Left colon (tissue), 2 donors: ENCODE data around the gene SPG21. TPM values are rescaled to one million over a fixed set of nuclear protein-coding genes. Genes with fewer than 3 reads are reported as not detected.
"Not testable (repeated sequence)": the region's sequence is repeated elsewhere in the genome, so short reads cannot be mapped to it uniquely, and the experiment has no call there.

Experiments
- ATAC-seq: fragments of 200-7000 bp; cut with Tn5 transposase; one replicate; pipeline ENCODE4 v1.9.1; 2020; ENCODE audit warnings: mild to moderate bottlenecking, moderate library complexity
- DNase-seq, 2 donors: peaks; one replicate each; pipeline ENCODE4 v3.0.0-alpha.2; 2020
- intact Hi-C, 2 donors: fragments of 100-400 bp; cut with DNase I in 1 of 2; cut with micrococcal nuclease in 1 of 2; formaldehyde crosslinking; loops; one replicate each; pipeline versions ENCODE4 v1.11.2 to v1.14.0; 2022; cut with DNase I, micrococcal nuclease
- long read RNA-seq: library from polyadenylated mRNA; unstranded; transcript quantifications from one replicate; pipeline ENCODE4 v2.0.0, GENCODE V29; 2021
- total RNA-seq, 2 donors: library from RNA; stranded (reverse); fragmentation: NEBNext Ultra II Directional; extraction: Animal tissue kit (Norgen Biotek cat#: 25700); gene quantifications; one replicate each; pipeline ENCODE4 v1.2.1, GENCODE V29; 2021
- donor health status: DM: no; HTN: no; CAD: no.
- donor health status: DM: yes; HTN: yes; CAD: no.

Gene SPG21, protein sequence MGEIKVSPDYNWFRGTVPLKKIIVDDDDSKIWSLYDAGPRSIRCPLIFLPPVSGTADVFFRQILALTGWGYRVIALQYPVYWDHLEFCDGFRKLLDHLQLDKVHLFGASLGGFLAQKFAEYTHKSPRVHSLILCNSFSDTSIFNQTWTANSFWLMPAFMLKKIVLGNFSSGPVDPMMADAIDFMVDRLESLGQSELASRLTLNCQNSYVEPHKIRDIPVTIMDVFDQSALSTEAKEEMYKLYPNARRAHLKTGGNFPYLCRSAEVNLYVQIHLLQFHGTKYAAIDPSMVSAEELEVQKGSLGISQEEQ
- 10 to 100 TPM; 51.5 to 63.5 TPM for total RNA-seq
- long read RNA-seq, transcript SPG21-201 (9 exons, 1,822 nt) = major isoform, 93 of 123 reads
- long read RNA-seq, partial matches to known transcripts = 7 of 123 reads
- long read RNA-seq, other reads (novel, unspliced or antisense) = 18 of 123 reads

GRCh38 chr15:64989416-64990167 is at the start of gene SPG21:
Gene SPG21, minus strand, starts transcription at chr15:64989914. Its CDS starts 6,345 bp downstream, at chr15:64983569.
- peak; percentile 89 for ATAC-seq
- intact Hi-C loops = no loop called here

GRCh38 chr15:65038836-65039235 is 49.1 kb upstream of the SPG21 start:
- intact Hi-C loops = no loop called here
- DNase-seq = no peak

More at GRCh38 chr15:64989416-64990167, at the start of gene SPG21:
- peak; percentile 93 to 95 for DNase-seq

DNA sequence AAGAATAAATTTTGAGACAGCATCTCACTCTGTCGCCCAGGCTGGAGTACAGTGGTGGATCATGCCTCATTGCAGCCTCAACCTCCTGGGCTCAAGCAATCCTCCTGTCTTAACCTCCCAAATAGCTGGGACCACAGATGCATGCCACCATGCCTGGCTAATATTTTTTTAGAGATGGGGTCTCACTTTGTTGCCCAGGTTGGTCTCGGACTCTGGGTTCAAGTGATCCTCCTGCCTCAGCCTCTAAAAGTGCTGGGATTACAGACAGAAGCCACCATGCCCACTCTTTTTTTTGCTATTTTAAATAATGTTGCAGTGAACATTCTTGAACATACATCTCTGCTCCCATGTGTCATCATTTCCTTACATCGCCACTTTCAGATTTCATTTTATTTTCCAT is 48.7 kb upstream of the SPG21 start:
- intact Hi-C loops = no loop called here
- ATAC-seq = no peak
- no peak for DNase-seq

More at GRCh38 chr15:65038836-65039235, 49.1 kb upstream of the SPG21 start:
- no peak for ATAC-seq

- intact Hi-C loops = no loop called here
- peak; percentile 59 for ATAC-seq
- DNase-seq = no peak
Measured at GRCh38 chr15:65037309-65037708, 47.6 kb upstream of the SPG21 start.

GRCh38 chr15:65034719-65035118 is 45.0 kb upstream of the SPG21 start:
- ATAC-seq = no peak
- intact Hi-C loops = no loop called here

DNA sequence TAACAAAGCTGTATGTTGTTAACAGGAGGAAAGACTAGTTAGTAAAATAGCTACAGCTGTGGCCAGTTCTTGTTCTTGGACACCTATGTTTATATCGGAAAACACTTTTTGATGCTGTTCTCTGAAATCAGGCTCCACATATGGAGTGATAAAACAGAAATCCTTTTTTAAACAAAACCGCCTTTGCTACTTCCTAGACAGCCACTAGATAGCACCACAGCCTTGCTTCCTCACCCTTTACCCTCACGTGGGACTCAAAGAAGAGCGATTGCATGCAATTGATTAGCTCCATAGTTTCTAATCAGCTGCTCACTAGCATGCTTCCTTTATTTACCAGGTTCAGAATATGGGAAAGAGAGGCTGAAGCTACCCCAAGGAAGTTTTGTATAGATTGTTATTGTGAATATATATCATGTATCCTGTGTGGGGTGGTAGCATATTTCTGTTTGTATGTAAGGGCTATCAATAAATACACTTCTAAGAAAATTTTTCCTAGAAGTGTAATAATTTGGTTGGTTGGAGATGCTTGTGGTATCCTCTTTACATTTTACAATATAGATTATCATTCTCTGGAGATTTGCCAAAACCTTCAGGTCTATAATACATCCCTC is 44.0 kb upstream of the SPG21 start:
- intact Hi-C loops = no loop called here
- DNase-seq (no peak), ATAC-seq (peak; percentile 48)

More at GRCh38 chr15:65034719-65035118, 45.0 kb upstream of the SPG21 start:
- DNase-seq = no peak

DNA sequence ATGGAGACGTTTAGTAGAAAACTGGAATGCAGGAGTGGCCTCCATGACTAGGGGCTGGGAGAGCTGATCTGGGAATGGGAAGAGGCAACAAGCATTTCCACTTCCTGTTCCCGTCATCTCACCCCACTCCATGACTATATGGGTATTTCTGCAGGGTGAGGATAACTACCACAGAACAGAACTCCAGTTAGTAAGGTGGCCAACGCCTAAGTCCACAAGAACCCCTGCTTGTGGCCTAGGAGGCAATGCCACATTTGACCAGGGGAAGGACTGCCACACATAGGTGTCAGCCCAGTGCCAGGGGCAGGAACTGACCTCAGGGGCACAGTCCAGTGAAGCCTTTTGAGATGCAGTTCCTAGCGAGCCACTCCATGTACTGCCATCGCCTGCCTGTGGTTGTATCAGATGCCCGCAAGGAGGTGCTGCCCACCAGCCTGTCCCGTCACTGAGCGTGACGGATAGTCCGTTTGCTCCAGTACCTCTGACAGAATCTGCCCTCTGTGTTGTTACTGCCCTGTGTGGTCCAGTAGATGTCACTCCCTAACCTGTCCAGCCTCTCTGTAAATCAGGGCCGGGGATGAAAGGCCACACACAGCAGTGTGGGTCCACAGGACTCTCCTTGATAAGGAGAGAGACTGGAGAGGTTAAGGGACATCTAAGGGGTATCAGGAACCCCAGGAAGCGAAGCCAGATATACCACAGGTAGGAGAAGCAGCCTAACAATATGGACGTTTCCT is 43.3 kb upstream of the SPG21 start:
- DNase-seq = peak; percentile 75
- intact Hi-C loops = no loop called here

DNA sequence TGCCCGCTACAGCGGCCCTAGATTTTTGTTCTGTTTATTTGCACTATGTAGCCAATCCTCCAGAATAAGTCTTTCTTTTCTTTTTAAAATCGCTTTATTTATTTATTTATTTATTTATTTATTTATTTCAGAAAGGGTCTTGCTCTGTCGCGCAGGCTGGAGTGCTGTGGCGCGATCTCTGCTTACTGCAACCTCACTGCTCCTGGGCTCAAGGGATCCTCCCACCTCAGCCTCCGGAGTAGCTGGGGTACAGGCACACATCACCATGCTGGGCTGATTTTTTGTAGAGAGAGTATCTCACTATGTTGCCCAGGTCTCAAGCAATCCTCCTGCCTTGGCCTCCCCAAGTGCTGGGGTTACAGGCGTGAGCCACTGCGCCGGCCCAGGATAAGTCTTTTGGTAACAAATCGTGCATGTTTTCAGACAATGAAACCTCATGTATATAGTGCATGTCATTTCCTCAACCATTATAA is 40.1 kb upstream of the SPG21 start:
- ATAC-seq (no peak), DNase-seq (no peak)
- intact Hi-C loops = no loop called here

More for the DNA sequence above, 43.3 kb upstream of the SPG21 start:
- peak; percentile 74 for ATAC-seq

GRCh38 chr15:65028921-65029735 is 39.4 kb upstream of the SPG21 start, which contains the start of gene MTFMT:
Gene MTFMT, minus strand, starts transcription at chr15:65029639. Its CDS starts 26 bp downstream, at chr15:65029613.
- ATAC-seq (peak; percentile 78), DNase-seq (peak; percentile 91 to 97)
- intact Hi-C loops = no loop called here

GRCh38 chr15:65028338-65028737 is 38.6 kb upstream of the SPG21 start:
- intact Hi-C loops = no loop called here
- DNase-seq (no peak), ATAC-seq (peak; percentile 44)

GRCh38 chr15:65027593-65027992 is 37.9 kb upstream of the SPG21 start:
- intact Hi-C loops = no loop called here
- no peak for ATAC-seq
- DNase-seq = no peak

- DNase-seq (no peak), ATAC-seq (no peak)
- intact Hi-C loops = no loop called here
Measured at GRCh38 chr15:65026756-65027155, 37.0 kb upstream of the SPG21 start.

- DNase-seq (no peak), ATAC-seq (no peak)
- intact Hi-C loops = no loop called here
Measured at GRCh38 chr15:65021488-65021887, 31.8 kb upstream of the SPG21 start.

- ATAC-seq = no peak
- no peak for DNase-seq
- intact Hi-C loops = no loop called here
Measured at GRCh38 chr15:65020419-65020818, 30.7 kb upstream of the SPG21 start.

DNA sequence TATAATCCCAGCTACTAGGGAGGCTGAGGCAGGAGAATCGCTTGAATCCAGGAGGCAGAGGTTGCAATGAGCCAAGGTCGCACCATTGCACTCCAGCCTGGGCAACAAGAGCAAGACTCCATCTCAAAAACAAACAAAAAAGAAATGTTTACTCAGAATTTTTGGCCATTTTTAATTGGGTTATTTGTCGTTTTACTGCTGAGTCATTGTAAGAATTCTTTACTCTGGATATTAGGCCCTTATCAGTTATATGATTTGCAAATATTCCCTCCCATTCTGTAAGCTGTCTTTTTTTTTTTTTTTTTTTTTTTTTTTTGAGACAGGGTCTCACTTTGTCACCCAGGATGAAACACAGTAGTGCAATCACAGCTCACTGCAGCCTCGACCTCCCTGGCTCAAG is 21.5 kb upstream of the SPG21 start:
- ATAC-seq, intact Hi-C loops: not testable (repeated sequence)

DNA sequence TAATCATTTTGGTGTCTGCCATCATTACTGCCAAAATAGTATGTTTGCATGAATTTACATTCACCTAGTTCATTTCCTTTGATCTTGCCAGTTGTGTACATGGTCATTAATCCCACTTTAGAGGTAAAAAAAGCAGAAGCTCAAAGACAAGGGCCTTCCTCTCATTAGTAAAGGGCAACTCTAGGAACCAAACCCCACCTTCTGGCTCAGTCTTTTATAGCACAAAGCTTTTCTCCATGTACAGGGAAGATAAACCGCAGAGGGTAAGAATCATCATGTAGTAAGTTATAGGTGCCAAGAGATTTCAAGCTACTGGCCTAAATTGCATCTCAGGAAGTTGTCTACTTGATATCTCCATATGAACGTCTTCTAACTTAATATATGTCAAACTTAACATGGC is 19.3 kb upstream of the SPG21 start:
- no peak for DNase-seq
- ATAC-seq = no peak
- intact Hi-C loops = no loop called here

More for the DNA sequence above, 21.5 kb upstream of the SPG21 start:
- not testable (repeated sequence) for DNase-seq

- intact Hi-C loops = no loop called here
- no peak for ATAC-seq
- no peak for DNase-seq
Measured at GRCh38 chr15:65006876-65007275, 17.2 kb upstream of the SPG21 start.

DNA sequence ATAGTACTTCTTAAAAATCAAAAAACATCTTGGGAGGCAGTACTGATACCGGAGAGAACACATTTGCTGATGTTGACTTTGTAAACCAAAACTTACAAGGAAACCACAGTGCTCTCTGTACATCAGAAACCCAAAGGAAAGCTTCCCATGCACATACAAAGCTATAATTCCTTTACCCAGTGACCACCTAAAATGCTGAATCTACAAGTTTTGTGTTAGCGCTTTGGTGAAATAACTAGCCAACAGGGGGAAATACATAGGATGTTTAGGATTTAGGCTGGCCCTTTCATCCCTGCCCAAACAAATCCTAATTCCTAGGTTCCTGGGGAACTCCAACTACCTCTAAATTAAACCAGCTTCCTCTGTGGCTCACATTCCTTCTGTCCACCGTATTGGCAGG is 15.3 kb upstream of the SPG21 start:
- ATAC-seq (no peak), DNase-seq (no peak)
- intact Hi-C loops = no loop called here
